HG02852 (cell line): ENCODE measurements around the gene TRAF5.
"Not testable (repeated sequence)": the region's sequence is repeated elsewhere in the genome, so short reads cannot be mapped to it uniquely, and the experiment has no call there.

ENCODE experiments used
- ATAC-seq: cut with Tn5 transposase; IDR thresholded peaks from one replicate; pipeline ENCODE4 v1.9.1; 2021; ENCODE audit warnings: mild to moderate bottlenecking, moderate library complexity; ENCODE audit not compliant: unreplicated experiment

Gene TRAF5

GRCh38 chr1:211344152-211344618 lies 17.6 kb downstream of the TRAF5 start:
- ATAC-seq = no peak

DNA sequence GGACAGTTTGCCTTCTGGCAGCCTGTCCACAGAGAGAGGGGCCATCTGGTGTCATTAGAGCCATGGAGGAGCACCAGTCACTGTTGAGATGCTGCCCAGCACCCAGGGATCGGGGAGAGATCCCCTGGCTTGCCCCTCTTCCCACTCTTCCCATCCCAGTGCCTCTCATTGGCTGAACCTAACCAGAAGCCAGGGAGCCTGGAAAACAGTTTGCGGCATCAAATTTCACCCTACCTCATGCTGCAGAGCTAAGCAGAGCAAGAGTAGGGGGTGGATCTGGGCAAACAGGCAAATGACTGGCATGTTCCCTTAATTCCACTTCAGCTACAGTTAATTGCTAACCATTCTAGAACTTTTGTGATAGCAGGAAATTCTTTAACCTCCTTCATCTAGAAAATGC lies 19.1 kb downstream of the TRAF5 start:
- ATAC-seq = no peak

- ATAC-seq = no peak
Observed at GRCh38 chr1:211347077-211347844, 20.6 kb downstream of the TRAF5 start.

GRCh38 chr1:211348547-211348946 lies 21.9 kb downstream of the TRAF5 start:
- ATAC-seq = no peak

GRCh38 chr1:211349741-211350140 lies 23.1 kb downstream of the TRAF5 start:
- ATAC-seq = no peak

- not testable (repeated sequence) for ATAC-seq
Observed at GRCh38 chr1:211352055-211352454, 25.4 kb downstream of the TRAF5 start.

DNA sequence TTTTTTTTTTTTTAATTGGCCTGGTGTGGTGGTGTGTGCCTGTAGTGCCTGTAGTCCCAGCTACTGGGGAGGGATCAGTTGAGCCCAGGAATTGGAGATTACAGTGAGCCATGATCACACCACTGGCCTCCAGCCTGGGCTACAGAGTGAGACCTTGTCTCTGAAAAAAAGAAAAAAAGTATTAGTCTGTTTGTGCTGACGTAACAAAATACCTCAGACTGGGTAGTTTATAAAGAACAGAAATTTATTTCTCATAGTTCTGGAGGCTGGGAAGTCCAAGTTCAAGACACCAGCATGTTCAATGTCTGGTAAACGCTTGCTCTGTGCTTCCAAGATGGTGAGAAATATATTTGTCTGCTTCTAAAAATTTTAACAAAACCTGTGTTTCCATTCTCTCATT lies 25.8 kb downstream of the TRAF5 start:
- no peak for ATAC-seq

DNA sequence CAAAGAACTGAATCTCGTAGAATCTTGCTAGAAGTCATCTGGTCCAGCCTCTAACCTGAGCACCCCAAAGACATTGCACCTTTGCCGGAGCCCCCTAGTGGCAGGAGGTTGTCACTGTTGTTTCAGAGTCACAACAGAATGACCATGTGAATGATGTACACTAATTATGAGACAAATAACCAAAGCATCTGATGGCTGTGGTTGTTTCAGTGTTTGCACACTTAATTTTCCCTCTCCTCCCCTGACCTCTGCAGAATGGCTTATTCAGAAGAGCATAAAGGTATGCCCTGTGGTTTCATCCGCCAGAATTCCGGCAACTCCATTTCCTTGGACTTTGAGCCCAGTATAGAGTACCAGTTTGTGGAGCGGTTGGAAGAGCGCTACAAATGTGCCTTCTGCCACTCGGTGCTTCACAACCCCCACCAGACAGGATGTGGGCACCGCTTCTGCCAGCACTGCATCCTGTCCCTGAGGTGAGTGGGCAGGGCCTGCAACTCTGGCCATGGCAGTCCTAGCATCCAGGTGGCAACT lies 26.4 kb downstream of the TRAF5 start:
- ATAC-seq = peak; percentile 93

- no peak for ATAC-seq
Observed at GRCh38 chr1:211353562-211354212, 27.1 kb downstream of the TRAF5 start.

- ATAC-seq = no peak
Observed at GRCh38 chr1:211355873-211356272, 29.2 kb downstream of the TRAF5 start.

GRCh38 chr1:211356723-211357407 lies 30.2 kb downstream of the TRAF5 start:
- no peak for ATAC-seq

DNA sequence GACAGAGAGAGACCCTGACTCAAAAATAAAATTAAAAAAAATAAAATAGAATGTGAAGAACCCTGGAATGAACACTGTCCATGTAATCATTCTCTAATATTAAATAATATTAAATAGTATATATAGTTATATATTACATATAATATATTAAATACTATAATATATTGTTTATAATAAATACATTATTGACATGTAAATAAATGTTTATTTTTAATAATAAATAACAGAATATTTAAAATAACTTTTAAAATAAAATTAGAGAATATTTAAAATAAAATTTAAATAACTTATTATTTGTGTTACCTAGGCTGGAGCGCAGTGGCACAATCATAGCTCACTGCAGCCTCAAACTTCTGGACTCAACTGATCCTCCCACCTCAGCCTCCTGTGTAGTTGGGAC lies 32.1 kb downstream of the TRAF5 start:
- no peak for ATAC-seq

GRCh38 chr1:211359876-211360275 lies 33.2 kb downstream of the TRAF5 start:
- no peak for ATAC-seq

- ATAC-seq = no peak
Observed at GRCh38 chr1:211361202-211361601, 34.6 kb downstream of the TRAF5 start.

- ATAC-seq = no peak
Observed at GRCh38 chr1:211369640-211370039, 43.0 kb downstream of the TRAF5 start.

GRCh38 chr1:211370669-211371068 lies 44.0 kb downstream of the TRAF5 start:
- no peak for ATAC-seq

DNA sequence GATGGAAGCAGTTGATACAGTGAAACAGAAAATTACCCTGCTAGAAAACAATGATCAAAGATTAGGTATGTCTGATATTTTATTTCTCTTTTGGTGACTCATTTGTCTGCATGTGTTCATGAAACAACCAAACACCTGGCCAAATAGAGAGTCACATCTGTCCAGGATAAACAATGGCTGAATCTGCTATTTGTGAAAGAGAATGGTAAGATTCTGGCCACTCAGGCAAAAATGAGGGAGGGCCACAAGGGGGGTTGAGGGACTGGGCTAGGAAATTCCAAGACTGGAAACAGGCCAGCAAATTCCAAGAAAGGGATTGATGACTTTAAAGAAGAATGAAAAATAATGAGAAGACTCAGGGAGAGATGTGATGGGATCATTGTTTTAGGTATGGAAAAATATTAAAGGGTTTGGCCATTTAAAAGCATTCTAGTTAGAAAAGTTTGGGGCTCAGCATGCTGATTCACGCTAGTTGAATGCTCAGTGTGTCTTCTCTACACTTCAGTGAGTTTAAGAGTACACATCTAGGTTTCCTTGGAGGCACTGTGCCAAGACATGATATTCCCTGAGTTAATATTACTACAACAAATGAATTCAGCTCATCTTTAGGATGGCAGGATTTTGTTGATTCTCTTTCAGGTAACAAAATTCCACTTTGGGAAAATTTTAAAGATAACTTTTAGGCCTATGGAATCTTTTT lies 44.9 kb downstream of the TRAF5 start:
- ATAC-seq = no peak

- no peak for ATAC-seq
Observed at GRCh38 chr1:211372463-211372862, 45.8 kb downstream of the TRAF5 start.

DNA sequence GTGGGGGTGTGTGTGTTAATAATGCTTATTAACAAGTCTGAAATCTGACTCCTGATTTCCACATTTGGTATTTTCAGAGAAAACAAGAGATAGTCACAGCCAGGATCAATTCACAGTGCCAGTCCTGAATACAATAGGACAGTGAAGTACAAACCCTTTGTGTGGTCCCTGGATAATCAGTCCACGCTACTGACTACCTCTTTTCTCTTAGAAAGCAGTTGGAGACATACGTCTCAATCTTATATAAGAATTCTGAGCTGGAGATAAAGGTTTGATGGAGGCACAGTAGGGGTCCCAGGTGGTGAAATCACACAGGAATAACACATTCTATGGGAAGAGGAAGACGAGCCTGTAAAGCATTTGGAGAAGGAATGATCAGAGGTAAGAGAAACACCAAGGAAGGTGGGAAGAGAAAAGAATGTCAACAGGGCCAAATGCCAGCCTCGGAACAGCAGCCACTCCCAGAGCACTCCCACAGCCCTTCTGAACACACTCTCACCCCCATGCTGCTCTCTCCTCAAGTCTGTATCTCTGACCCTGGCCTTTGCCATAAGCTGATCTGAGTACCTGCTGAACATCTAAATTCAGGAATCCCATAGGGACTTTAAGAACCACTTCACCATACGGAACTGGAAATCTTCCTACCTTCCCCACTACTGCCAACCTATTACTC lies 48.6 kb downstream of the TRAF5 start:
- no peak for ATAC-seq

- no peak for ATAC-seq
Observed at GRCh38 chr1:211375949-211376348, 49.3 kb downstream of the TRAF5 start.
